Activated CD4-positive, alpha-beta T cell treated with anti-CD3 and anti-CD28 coated beads, Interleukin-2, amount 50 U/mL, for 48 hours (primary cell): ENCODE data around the gene FUT1.
"Not testable (repeated sequence)": the region's sequence is repeated elsewhere in the genome, so short reads cannot be mapped to it uniquely, and the experiment has no call there.

Experiments
- DNase-seq, 2 experiments: peaks; one replicate each; pipeline ENCODE4 v3.0.0-alpha.2; 2020

The FUT1 gene

GRCh38 chr19:48768171-48768753 lies 15.8 kb upstream of the FUT1 start:
- not testable (repeated sequence) for DNase-seq

GRCh38 chr19:48765816-48766215 lies 13.4 kb upstream of the FUT1 start:
- not testable (repeated sequence) for DNase-seq

GRCh38 chr19:48760504-48761205 lies 8.2 kb upstream of the FUT1 start:
- no peak for DNase-seq

GRCh38 chr19:48757741-48758144 lies 5.3 kb upstream of the FUT1 start:
- DNase-seq: no peak

- DNase-seq: no peak
These were observed 4.7 kb upstream of the FUT1 start for GRCh38 chr19:48757089-48757675.

- no peak for DNase-seq
These were observed 4.2 kb upstream of the FUT1 start for GRCh38 chr19:48756686-48757085.

- no peak for DNase-seq
These were observed 3.8 kb upstream of the FUT1 start for GRCh38 chr19:48756212-48756611.

GRCh38 chr19:48755787-48756186 lies 3.3 kb upstream of the FUT1 start:
- DNase-seq: no peak

GRCh38 chr19:48755084-48755641 lies 2.7 kb upstream of the FUT1 start, which contains the start of gene FGF21:
Gene FGF21 (plus strand): TSS chr19:48755524. CDS start chr19:48756237, 713 bp downstream.
- DNase-seq: no peak

GRCh38 chr19:48751845-48752495 lies 471 bp downstream of the FUT1 start:
- DNase-seq: no peak

- DNase-seq: no peak
These were observed 1.5 kb downstream of the FUT1 start for GRCh38 chr19:48750771-48751504.

- no peak for DNase-seq
These were observed 2.1 kb downstream of the FUT1 start for GRCh38 chr19:48750351-48750750.

- DNase-seq: no peak
These were observed 2.8 kb downstream of the FUT1 start for GRCh38 chr19:48749571-48750198.

GRCh38 chr19:48746738-48747575 lies 5.5 kb downstream of the FUT1 start, which contains the start of gene IZUMO1:
Gene IZUMO1 (minus strand): TSS chr19:48746909. CDS start chr19:48745859, 1,050 bp downstream.
- peak; percentile 53 to 69 for DNase-seq

- no peak for DNase-seq
These were observed 6.3 kb downstream of the FUT1 start for GRCh38 chr19:48746110-48746509.

- DNase-seq: peak; percentile 52 to 64
These were observed 7.0 kb downstream of the FUT1 start for GRCh38 chr19:48745208-48745995.

- DNase-seq: no peak
These were observed 10.3 kb downstream of the FUT1 start for GRCh38 chr19:48742096-48742495.

GRCh38 chr19:48741129-48741999 lies 11.1 kb downstream of the FUT1 start:
- DNase-seq: peak; percentile 41 to 43
